KMS-11 (cell line): ENCODE results near the gene CACNA1D.
A peak's percentile ranks its signal among the peaks of the same experiment; 100 is the strongest.
"Not testable (repeated sequence)": the region's sequence is repeated elsewhere in the genome, so short reads cannot be mapped to it uniquely, and the experiment has no call there.

ENCODE experiments used
- H2AFZ ChIP-seq: fragments of 200-600 bp; sonication (generic); 2 replicates; pipeline ENCODE4 v1.6.1; 2016; ENCODE audit warnings: antibody characterized with exemption, mixed run types, low read depth
- H3K27ac ChIP-seq: fragments of 200-600 bp; sonication (generic); 2 replicates; pipeline ENCODE4 v1.6.1; 2016; ENCODE audit warnings: mild to moderate bottlenecking, mixed run types
- H3K27me3 ChIP-seq: fragments of 200-600 bp; sonication (generic); 2 replicates; pipeline ENCODE4 v1.6.1; 2017; ENCODE audit warnings: mild to moderate bottlenecking, low read depth, mixed run types, moderate library complexity; ENCODE audit not compliant: insufficient read depth
- H3K36me3 ChIP-seq: fragments of 200-600 bp; sonication (generic); 2 replicates; pipeline ENCODE4 v1.6.1; 2017; ENCODE audit warnings: mild to moderate bottlenecking, mixed run types; ENCODE audit not compliant: insufficient read depth
- H3K4me1 ChIP-seq: fragments of 200-600 bp; sonication (generic); 2 replicates; pipeline ENCODE4 v1.6.1; 2016; ENCODE audit warnings: mild to moderate bottlenecking, low read depth, mixed run types; ENCODE audit not compliant: poor library complexity, severe bottlenecking
- H3K4me2 ChIP-seq: fragments of 200-600 bp; sonication (generic); 2 replicates; pipeline ENCODE4 v1.7.0; 2016; ENCODE audit warnings: mild to moderate bottlenecking, mixed run types
- H3K4me3 ChIP-seq: fragments of 200-600 bp; sonication (generic); IDR thresholded peaks from 2 replicates; pipeline ENCODE4 v1.6.1; 2017; ENCODE audit warnings: low read depth, low read length, mixed read lengths; ENCODE audit not compliant: insufficient read depth
- H3K79me2 ChIP-seq: fragments of 200-600 bp; sonication (generic); 2 replicates; pipeline ENCODE4 v1.6.1; 2016; ENCODE audit warnings: low read depth, mixed run types; ENCODE audit not compliant: insufficient read depth
- H3K9ac ChIP-seq: fragments of 200-600 bp; sonication (generic); 2 replicates; pipeline ENCODE4 v1.6.1; 2016; ENCODE audit warnings: mild to moderate bottlenecking, mixed run types
- H4K20me1 ChIP-seq: fragments of 200-600 bp; sonication (generic); 2 replicates; pipeline ENCODE4 v1.6.1; 2016; ENCODE audit warnings: mild to moderate bottlenecking, mixed run types; ENCODE audit not compliant: insufficient read depth
- CTCF ChIP-seq: fragments of 200-600 bp; sonication (generic); conservative IDR thresholded peaks from 2 replicates; pipeline ENCODE4 v1.6.1; 2017; ENCODE audit warnings: low read depth, mild to moderate bottlenecking, antibody characterized with exemption, low read length, moderate library complexity, mixed read lengths

Gene CACNA1D

DNA sequence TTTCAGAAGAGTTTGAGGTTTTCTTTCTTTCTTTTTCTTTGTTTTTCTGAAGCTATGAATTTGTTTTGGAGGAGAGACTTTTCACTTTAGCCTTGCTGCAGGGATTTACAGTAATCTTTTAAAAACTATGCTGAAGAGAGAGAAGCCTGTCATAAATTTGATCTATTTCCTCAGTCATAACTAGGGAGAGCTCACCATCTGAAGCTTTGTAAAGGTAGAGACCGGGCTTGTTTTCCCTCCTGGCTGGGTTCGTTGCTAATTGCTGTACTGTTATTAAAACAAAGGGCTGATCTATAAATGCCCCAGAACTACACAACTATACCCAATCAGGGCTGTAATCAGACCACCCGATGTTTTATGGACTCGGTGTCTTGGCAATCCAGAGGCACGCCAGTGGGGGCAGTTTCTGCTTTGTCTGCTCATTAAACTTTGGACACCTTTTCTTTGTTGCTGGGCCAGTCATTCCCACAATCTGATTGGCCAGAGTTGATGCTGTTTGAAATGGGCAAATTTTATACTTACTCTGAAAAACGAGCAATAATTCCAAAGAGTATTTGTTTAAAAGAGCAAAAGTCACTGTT, 164.3 kb downstream of the CACNA1D start:
- H3K4me3 ChIP-seq: no peak overlapping the region
- H3K36me3 ChIP-seq: no peaks in the 10 kb centered on the region
- no peaks in the 10 kb centered on the region for H4K20me1 ChIP-seq
- peak overlapping the region; percentile 44; the same call in 1 of the 2 replicates for H3K27ac ChIP-seq
- peak overlapping the region; percentile 34 for H3K4me2 ChIP-seq
- no peak for TF ChIP-seq CTCF
- no peaks in the 10 kb centered on the region for H3K79me2 ChIP-seq
- H3K27me3 ChIP-seq: no peaks in the 10 kb centered on the region
- H2AFZ ChIP-seq: peak overlapping the region; percentile 16; the same call in 1 of the 2 replicates
- H3K9ac ChIP-seq: no peak overlapping the region; the same call in 1 of the 2 replicates
- H3K4me1 ChIP-seq: peaks cover 18% of the 10 kb centered on the region

DNA sequence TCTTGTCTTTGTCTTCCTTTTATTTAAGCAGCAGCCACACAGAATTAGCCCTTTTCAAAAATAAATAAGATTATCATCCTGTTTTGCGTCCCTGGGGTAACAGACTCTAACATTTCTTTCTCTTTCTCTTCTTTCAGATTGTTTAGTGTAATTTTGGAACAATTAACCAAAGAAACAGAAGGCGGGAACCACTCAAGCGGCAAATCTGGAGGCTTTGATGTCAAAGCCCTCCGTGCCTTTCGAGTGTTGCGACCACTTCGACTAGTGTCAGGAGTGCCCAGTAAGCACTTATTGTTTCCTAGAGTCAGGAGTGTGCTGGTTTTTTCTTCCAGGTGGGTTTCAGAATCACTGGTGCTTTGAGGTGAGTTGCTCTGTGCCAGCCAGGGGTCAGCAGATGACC, 165.6 kb downstream of the CACNA1D start:
- Histone ChIP-seq H3K4me3 (no peak overlapping the region), H3K4me1 (peaks cover 18% of the 10 kb centered on the region), H3K4me2 (no peak overlapping the region), H3K9ac (no peak overlapping the region), H3K27me3 (no peaks in the 10 kb centered on the region), H3K27ac (no peak overlapping the region), H3K36me3 (no peaks in the 10 kb centered on the region), H2AFZ (no peak overlapping the region), H3K79me2 (no peaks in the 10 kb centered on the region), H4K20me1 (no peaks in the 10 kb centered on the region)
- TF ChIP-seq CTCF: no peak

- Histone ChIP-seq H3K4me2 (no peak overlapping the region), H3K4me3 (no peak overlapping the region), H3K4me1 (peaks cover 18% of the 10 kb centered on the region), H2AFZ (no peak overlapping the region), H3K27me3 (no peaks in the 10 kb centered on the region), H3K79me2 (no peaks in the 10 kb centered on the region), H4K20me1 (no peaks in the 10 kb centered on the region), H3K9ac (no peak overlapping the region), H3K36me3 (no peaks in the 10 kb centered on the region), H3K27ac (no peak overlapping the region)
- TF ChIP-seq CTCF: no peak
Measured at GRCh38 chr3:53661480-53661879, 167.1 kb downstream of the CACNA1D start.

GRCh38 chr3:53664812-53665211, 170.4 kb downstream of the CACNA1D start:
- not testable (repeated sequence) for H3K4me3 ChIP-seq, H4K20me1 ChIP-seq, H3K4me1 ChIP-seq, H3K9ac ChIP-seq, H3K27me3 ChIP-seq, H3K79me2 ChIP-seq, H3K4me2 ChIP-seq, H3K27ac ChIP-seq, H3K36me3 ChIP-seq, H2AFZ ChIP-seq

DNA sequence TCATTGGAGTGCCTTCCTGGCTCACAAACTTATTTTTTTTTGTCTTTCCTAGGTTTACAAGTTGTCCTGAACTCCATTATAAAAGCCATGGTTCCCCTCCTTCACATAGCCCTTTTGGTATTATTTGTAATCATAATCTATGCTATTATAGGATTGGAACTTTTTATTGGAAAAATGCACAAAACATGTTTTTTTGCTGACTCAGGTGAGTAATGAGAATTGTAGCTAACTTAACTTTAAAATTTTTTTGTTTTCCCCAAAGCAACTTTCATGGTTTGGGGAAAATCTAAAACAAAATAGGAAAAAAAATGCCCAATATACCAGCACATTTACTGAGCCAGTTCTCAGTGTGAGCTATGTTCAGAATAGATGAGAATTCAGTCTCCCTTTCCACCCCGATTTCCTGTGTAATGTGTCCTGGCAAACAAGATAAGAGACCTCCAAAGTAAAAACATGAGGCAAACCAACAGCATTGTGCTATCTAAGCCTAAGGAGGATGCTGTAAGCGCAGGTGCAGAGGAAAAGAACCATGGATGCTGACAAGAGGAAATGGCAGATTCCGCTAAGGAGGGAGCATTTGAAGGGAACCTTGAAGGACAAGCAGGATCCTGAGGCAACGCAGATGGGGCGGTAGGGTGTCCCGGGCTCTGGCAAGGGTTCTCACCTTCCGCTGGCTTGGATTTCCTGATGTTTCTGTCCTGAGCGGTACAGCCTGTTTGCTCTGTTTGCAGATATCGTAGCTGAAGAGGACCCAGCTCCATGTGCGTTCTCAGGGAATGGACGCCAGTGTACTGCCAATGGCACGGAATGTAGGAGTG, 171.4 kb downstream of the CACNA1D start:
- Histone ChIP-seq H4K20me1 (no peaks in the 10 kb centered on the region), H2AFZ (no peak overlapping the region), H3K79me2 (no peaks in the 10 kb centered on the region), H3K9ac (no peak overlapping the region), H3K4me1 (no peaks in the 10 kb centered on the region), H3K27me3 (no peaks in the 10 kb centered on the region), H3K4me3 (no peak overlapping the region), H3K27ac (no peak overlapping the region), H3K4me2 (no peak overlapping the region), H3K36me3 (no peaks in the 10 kb centered on the region)
- TF ChIP-seq CTCF: no peak
